GM21526 (cell line): ENCODE data around the gene VWA3B.
"Not testable (repeated sequence)": the region's sequence is repeated elsewhere in the genome, so short reads cannot be mapped to it uniquely, and the experiment has no call there.

Experiments
- ATAC-seq: cut with Tn5 transposase; IDR thresholded peaks from one replicate; pipeline ENCODE4 v1.9.1; 2021; ENCODE audit warnings: moderate library complexity; ENCODE audit not compliant: unreplicated experiment, low FRiP score

VWA3B gene

DNA sequence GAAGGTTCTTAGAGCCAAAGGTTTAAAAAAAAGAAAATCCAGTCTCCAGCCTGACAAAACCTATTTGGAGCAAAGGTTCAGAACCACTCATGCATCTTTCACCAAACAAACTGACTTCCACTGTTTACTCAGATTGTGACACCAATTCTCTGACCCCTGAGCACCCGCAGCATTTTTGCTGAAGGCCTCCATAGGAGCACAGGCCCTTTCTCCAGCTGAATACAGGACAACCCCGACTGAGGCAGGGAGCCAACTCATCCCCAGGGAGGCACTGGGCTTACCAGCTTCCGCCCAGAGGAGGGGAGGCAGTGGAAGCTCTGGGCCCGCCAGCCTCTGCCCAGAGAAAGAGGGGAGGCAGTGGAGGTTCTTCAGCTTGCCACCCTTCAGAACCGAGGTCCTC lies 208.3 kb downstream of the VWA3B start:
- ATAC-seq = no peak

DNA sequence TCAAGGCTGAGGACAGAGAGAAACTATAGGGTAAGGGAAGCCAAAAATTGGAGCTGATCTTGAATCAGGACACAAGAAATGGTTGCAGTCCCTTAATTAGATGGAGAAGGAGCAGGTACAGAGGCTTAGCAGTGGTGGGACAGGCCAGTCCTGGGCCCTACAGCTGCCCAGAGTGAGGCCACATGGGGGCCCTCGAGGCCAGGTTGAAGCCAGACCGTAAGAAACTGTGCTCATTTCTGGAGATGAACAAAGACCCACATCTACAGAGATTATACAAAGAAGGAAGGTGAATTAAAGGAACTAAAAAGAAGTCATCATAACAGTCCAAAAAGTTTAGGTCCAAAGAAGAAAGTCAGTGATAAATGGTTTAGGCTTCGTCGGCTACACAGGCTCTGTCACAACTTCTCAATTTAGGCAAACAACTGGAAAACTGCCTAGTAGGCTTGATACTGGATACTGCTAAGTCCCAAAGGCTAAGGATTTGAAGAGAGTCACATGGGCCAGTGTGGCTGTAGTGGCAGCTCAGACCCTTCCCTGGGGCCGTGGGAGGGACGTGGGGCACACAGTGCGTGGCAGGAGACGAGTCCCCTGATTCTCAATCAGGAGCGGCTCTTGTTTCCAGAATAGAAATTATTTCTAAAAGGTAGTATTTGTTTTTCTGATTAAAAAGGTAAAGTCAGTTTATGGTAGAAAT lies 208.9 kb downstream of the VWA3B start:
- ATAC-seq = no peak

DNA sequence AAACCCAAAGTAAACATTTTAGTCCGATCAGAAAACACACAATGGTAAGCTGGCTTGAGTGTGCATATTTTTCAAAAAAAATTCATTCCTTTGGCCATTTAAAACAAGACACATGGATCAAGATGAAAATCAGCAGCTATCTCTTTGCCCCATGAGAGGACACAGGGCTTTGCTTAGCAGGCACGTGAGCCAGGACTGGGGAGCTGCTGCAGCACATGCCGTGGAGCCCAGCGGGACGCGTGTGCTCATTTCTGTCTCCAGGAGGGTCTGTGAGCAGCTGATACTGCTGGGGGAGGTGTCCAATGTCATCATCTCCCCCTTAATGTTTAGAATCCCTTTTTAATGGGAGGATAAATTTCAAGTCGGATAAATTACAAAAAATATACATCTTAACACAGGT lies 209.5 kb downstream of the VWA3B start:
- no peak for ATAC-seq

DNA sequence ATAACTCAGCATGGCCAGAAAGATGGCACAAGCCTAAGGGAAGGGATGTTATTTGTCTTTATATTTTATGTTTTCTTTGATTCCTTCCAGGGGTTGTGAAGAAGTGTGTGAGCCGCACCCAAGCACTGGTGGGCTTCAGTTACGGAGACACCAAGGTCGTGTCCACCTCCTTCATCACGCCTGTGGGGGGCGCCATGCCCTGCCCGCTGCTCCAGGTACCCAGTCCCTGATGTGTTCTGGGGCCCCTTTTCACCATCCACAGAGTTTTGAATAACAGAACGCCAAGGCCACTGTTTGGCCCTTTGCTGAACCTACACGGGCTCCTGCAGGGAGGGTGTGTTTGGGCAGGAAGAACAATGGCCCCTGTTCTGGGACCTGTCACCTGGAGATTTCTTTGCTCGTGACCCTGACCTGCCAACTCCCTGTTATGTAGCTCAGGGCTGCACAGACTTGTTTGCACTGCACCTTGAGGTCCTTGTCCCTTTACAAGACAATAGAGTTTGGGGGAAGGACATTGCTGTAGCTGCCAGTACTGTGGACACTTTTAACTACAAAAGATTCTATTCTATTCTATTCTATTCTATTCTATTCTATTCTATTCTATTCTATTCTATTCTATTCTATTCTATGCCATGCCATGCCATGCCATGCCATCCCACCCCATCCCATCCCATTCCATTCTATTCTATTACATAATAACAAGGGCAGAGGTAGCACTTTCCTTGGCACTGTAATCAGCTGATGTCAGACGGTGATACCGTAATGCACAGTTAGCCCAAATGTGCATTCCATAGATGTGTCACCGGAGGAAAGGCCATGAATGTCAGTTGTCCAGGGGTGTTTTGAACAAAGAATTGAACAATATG lies 211.1 kb downstream of the VWA3B start:
- ATAC-seq = no peak

DNA sequence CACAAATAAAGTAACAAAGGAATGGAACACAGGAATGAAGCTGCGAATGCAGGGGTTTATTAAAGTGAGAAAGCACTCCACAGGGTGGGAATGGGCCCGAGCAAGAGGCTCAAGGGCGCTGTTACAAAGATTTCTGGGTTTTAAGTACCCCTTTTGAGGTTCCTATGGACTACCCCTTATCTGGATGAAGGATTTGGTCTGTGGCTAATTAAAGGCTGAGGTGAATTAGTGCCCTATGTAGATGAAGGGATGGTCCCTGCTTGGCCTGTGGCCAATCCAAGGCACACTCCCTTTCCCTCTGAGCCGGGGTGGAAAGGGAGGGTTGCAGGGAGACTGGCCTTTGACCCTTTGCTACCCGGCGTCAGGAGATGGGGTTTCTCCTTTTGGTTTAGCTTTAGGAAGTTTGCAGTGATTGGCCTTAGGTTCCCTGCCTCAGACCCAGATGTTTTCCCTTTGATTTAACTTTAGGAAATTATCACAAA lies 211.8 kb downstream of the VWA3B start:
- ATAC-seq = no peak

DNA sequence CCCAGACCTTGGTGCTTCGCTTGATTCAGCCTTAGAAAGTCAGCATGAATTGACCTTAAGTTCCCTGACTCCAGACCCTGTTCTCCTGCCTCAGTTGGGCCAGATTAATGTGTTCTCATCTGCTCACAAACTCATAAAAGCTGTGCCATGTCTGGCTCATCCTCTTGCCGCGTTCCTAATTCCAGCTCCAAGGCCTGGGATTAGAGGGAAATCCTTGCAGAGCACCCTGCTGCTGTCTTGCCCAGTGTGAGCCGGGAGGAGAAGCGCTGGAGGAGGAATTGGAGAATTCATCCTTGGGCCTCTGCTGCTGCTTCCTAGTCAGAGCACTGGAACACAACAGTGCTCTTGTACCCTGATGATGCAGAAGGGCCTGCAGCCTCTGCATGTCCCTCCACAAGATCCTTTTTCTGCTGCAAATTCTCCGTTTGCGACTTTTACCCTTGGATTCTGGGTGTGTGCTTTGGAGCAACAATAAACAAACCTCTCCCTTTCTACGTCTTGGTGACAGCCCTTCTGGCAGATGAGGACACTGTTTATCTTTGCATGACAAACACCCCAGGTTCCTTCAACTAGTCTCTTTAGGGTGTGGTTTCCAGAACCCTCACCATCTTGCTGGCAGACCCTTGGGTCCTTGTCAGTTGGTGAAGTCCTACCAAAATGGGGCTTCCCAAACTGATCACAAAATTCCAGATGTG lies 212.4 kb downstream of the VWA3B start:
- no peak for ATAC-seq

DNA sequence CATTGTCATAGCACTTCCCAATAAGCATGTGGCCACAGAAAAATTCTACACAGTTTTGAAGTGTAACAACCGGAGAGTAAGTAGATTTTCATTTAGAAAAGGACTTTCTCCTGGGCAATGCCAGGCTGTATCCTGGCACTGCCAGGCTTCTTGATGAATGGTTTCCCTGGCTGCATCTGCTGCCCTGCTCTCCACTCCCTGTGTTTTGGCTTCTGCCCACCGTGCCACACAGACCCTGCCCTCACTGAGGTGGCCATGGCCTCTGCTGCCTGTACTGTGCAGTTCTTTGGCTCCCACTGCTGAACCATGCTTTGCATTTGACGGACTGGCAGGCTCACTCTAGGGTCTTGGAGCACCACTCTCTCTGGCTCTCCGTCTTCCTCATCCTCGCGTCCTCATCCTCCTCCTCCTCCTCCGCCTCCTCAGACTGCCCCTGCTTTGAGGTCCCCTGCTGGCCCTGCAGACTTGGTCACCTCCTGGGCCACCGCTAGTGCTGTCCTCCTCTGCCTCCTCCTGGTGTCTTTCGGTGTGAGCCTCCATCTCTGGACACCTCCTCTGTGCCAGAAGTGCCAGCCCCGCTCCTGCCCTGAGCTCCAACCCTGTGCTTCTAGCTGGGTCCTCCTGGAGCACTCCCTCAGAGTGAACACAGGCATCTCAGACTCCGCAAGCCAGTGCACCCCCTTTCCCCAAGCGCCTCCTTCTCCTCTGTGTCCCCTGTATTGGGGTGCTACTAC lies 213.3 kb downstream of the VWA3B start:
- ATAC-seq = no peak

DNA sequence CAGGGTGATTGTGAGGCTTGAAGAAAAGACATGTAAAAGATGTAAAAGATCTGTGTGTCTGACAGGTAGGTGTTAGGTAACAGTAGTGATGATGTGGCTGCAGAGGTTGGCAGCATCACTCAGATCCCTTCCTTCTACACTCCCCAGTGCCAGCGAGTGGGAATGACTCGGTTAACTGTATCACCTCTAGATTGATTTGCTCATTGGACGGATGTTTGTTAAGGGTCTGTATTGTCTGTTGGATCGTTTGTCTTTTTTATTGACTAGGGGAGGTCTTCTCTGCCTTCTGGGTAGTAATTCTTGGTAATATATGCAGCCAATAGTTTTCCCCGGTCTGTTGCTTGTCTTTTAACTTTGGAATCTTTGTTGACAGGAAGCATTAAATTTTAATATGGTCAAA lies 214.5 kb downstream of the VWA3B start:
- no peak for ATAC-seq

DNA sequence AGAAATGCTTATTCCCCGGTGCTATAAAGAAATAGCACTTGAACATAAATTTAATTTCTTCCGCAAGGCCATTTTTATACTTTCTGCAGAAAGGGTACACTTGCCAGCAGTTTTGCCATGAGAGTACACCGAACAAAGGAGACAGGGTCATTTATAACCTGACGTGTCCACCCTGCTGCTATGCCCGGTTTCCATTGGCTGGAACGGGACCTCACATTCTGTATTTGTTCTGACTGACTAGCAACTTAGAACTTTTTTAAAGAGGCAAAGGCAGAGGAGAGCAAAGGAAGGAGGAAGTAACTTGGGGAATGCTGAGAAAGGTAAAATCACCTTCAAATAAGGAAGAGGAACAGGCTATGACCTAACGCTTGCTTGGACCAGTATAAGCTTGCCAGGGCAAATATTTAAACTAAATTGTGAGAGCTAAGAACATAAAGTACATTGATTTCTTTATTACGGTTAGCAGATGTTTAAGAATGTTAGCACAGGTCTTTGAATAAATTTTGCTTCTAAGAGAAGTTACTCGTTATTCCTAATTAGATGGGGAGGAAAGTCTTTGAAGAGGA lies 220.2 kb downstream of the VWA3B start:
- not testable (repeated sequence) for ATAC-seq

DNA sequence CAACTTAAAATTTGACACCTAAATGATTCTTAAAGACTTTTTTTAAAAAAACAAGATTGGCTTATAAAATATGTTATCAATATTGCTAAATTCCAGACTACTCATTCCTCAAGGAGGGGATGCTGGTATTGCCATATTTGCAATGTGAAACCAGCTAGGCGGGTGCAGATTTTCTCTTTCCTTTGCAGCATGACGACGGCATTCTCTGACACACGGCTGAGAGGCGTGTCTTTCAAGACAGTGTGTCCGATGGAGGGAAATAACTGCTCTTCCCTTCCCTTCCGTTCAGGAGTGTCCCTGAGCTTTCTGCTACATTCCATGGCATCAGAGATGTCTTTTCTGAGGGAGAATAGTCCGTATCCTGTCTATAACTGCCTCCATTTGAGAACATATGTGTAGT lies 221.1 kb downstream of the VWA3B start:
- no peak for ATAC-seq

DNA sequence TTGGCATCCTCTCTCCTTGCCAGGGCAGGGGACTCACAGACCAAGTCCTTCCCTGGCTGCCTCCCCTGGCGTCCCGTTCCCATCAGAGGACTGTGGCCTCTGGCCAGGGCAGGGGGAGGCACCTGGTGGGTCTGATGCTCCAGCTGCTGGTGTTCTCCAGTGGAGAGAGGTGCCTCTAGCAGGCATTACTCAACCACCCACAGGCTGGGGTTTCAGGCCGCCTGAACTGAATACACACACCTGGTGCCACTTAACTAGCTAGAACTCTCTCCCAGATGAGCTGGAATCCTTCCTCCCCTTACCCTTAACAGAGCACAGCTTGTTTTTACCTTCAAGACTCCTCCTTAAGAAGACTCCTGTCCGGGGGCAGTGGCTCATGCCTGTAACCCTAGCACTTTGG lies 221.6 kb downstream of the VWA3B start:
- no peak for ATAC-seq

DNA sequence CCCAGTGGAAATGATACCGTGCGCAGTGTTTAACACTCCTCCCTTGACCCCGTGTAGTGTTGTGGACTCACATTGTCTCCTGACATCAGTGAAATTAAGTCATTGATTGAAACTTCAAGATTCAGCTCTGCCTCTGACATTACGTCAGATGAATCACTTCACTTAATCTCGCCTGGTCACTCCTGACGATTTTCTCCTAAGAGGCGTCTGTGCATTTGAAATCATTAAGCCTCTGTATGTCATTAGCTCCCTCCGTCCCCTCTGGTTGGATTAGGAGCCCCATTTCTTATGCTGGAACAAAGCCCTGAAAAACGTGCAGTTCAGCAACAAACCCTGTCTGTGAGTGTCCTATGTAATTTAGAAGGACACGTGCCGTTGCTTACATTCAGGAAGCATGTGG lies 222.6 kb downstream of the VWA3B start:
- no peak for ATAC-seq

DNA sequence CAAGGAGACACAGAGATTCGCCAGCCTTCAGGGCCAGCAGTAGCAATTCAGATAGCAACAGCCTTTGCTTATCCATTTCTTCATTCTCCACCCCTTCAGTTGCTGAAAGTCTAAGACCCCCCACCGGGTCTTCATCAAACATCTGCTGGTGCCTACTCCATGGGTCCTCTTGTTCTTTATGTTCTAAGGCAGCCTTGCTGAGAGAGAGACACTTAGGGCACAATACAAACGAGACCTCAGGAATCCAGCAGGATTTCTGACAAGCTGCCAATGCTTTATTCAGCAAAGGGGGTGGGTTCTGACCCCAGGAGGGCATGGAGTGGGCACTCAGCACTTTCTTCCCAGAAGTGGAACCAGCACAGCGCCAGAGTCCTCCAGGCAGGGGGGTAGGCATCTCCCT lies 223.0 kb downstream of the VWA3B start:
- no peak for ATAC-seq

DNA sequence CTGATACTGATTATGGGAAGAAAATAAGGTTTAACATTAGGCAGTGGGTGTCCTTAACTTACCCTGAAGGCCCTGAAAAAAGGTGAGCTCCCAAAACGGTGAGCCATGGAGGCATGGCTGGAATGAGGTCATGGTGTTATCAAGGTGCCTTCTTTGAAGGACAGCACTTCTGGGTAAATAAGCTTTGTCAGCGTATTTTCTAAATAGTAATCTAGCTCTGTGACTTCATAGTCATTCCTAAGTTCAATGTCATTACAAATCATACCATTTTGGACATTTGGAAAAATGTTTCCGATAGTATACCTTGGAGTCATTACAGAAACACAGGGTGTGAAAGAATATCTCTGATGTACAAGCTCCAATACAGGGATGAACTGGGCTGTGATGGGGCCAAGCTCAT lies 224.1 kb downstream of the VWA3B start:
- ATAC-seq = no peak

DNA sequence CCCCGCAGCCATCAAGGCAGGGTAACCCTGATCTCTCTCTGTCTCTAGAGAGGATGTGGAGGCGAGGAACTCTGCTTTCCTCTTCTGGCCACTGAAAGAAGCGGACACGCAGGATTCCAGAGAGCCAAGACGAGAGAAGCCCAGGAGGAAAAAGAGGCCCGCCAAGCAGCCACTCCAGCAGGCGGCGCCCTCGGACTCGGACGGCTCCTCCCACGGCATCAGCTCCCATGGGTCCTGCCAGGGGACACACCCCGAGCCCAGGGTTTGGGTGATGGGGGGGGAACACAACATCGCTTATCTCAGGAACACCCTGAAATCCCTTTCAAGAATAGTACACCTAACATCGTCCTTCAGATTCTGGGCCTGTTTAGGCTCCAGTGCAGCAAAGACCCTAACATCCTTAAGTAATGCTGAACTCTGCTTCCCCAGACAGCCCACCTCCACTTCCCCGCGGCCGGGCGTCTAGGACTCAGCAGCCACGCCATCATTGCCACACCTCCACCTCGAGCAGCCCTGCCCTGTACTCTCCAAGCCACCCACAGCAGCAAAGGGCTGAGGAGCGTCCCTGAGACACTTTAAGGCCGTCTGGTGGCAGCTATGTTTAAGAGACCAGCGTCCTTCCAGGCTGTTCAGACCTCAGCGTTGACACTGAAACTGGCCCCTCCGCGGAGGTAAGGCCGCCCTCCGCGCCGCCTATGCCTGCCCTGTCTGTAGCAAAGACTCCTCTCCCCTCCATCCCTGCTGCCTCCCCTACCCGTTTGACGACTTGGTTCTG lies 225.0 kb downstream of the VWA3B start:
- ATAC-seq = no peak

DNA sequence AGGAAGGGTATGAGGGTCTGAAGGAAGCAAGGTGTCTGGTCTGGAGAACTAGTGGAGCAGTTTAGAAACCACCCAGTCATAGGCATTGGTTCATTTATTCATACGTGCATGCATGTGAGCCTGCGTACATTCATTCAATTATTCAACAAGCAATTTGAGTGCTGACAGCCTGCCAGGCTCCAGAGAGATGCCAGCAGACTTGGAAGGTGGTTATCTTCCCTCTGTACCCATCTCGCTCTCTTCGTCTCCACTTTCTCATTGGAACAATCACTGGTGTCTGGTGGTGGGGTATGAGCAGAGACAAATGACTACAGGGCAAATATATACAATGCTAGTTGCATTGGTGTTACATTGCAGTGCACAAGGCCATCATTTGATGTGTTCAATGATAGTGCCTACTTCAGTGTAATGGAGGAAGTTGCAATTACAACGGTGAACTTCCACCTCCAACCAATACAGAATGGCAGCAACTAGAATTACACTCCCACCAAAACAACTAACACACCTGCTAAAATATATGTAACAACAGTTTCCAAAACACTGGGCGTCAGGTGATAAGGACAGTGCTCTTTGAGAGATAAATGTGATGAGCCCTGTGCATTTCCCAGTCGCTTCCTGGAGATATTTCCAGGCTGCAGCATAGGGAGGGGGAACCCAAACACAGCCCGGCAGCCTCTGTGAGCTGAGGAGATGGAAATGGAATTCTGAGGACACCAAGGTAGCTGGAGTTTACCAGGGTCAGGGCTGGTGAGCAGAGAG lies 226.7 kb downstream of the VWA3B start:
- no peak for ATAC-seq

DNA sequence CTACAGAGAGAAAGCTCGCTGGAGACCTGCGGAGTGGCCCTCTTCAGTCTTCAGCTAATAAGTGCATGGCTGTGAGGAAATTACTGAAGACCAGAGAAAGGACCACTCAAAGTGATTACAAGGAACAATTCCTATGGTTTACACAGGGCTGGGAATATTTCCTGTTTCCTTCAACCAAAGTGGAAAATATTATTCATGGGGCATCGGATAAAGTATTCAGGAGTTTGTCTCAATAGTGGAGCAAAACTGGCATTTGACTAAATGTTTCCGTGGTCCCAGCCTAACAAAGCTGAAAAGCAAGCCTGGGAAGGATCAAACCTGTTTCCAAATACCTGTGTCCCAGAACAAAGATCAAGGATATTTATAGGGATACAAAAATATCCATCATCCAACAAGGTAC lies 227.3 kb downstream of the VWA3B start:
- ATAC-seq = no peak

DNA sequence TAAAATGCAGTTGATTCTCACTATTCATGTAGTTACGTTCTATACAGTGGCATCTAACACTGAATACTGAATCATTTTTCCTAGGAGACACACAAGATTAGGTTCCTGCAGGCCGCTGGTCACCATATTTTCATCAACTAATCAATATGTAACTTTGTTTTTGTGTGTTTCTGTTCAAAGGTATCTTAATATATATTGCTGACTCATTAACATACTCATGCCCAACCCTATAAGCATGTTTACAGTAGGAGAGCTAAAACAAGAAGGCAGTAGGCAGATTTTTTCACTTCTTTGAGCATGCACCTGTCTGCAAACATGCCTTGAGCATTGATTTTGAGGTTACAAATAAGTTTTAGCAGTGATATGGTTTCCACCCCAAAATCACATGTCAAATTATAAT lies 229.0 kb downstream of the VWA3B start:
- no peak for ATAC-seq

DNA sequence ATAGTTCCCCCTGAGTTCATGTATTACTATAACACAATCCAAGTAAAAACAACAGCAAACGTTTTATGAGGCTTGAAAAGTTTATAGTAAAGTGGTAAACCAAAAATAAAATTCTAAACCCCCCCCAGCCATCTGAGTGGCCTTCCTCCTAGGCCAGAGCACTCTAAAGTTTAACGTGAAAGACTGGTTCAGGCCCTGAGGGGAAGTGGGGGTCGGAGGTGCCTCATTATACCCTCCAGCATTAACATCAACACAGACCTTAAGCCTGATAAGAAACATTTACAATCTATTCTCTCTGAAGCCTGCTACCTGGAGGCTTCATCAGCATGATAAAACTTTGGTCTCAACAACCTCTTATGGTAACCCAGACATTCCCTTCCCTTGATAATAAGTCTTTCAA lies 230.2 kb downstream of the VWA3B start:
- no peak for ATAC-seq
